Measurements from ENCODE around the gene WHRN.

The WHRN gene

GRCh38 chr9:114460513-114461199, 44.6 kb downstream of the WHRN start:
- no peaks in the 10 kb centered on the region for H3K27me3 ChIP-seq (ENCODE audit: control insufficient read depth, insufficient read depth, low read length)
- no peaks in the 10 kb centered on the region for H3K79me2 ChIP-seq
- no peak overlapping the region for H3K4me2 ChIP-seq (ENCODE audit: low read length)
- no peaks in the 10 kb centered on the region for H3K4me1 ChIP-seq
- H2AFZ ChIP-seq: no peak overlapping the region
- no peak overlapping the region for H3K27ac ChIP-seq
- no peak overlapping the region for H3K9ac ChIP-seq
- no peaks in the 10 kb centered on the region for H3K9me3 ChIP-seq (ENCODE audit: control insufficient read depth, low read length)
- H3K4me3 ChIP-seq (ENCODE audit: low read depth, low read length): no peak overlapping the region
- no peaks in the 10 kb centered on the region for H3K36me3 ChIP-seq (ENCODE audit: control insufficient read depth, insufficient read depth, low read length)
- no peak for TF ChIP-seq CTCF (IDR thresholded peaks at IDR 0.05)

GRCh38 chr9:114459464-114459863, 45.8 kb downstream of the WHRN start:
- no peaks in the 10 kb centered on the region for H3K27me3 ChIP-seq (ENCODE audit: control insufficient read depth, insufficient read depth, low read length)
- TF ChIP-seq CTCF (IDR thresholded peaks at IDR 0.05): no peak
- no peak overlapping the region for H3K9ac ChIP-seq
- H3K27ac ChIP-seq: no peak overlapping the region
- no peaks in the 10 kb centered on the region for H3K79me2 ChIP-seq
- H3K4me3 ChIP-seq (ENCODE audit: low read depth, low read length): no peak overlapping the region
- no peaks in the 10 kb centered on the region for H3K9me3 ChIP-seq (ENCODE audit: control insufficient read depth, low read length)
- H3K36me3 ChIP-seq (ENCODE audit: control insufficient read depth, insufficient read depth, low read length): no peaks in the 10 kb centered on the region
- no peak overlapping the region for H3K4me2 ChIP-seq (ENCODE audit: low read length)
- no peak overlapping the region for H2AFZ ChIP-seq
- no peaks in the 10 kb centered on the region for H3K4me1 ChIP-seq

- Histone ChIP-seq H3K27me3 (ENCODE audit: control insufficient read depth, insufficient read depth, low read length) (no peaks in the 10 kb centered on the region), H2AFZ (no peak overlapping the region), H3K36me3 (ENCODE audit: control insufficient read depth, insufficient read depth, low read length) (no peaks in the 10 kb centered on the region), H3K4me3 (ENCODE audit: low read depth, low read length) (no peak overlapping the region), H3K9me3 (ENCODE audit: control insufficient read depth, low read length) (no peaks in the 10 kb centered on the region), H3K79me2 (no peaks in the 10 kb centered on the region), H3K4me1 (peaks cover 3% of the 10 kb centered on the region), H3K4me2 (ENCODE audit: low read length) (no peak overlapping the region), H3K9ac (no peak overlapping the region), H3K27ac (no peak overlapping the region)
- no peak for TF ChIP-seq CTCF (IDR thresholded peaks at IDR 0.05)
These were observed 48.3 kb downstream of the WHRN start for GRCh38 chr9:114456929-114457328.

GRCh38 chr9:114454652-114455051, 50.6 kb downstream of the WHRN start:
- TF ChIP-seq CTCF (IDR thresholded peaks at IDR 0.05): no peak
- no peaks in the 10 kb centered on the region for H3K27me3 ChIP-seq (ENCODE audit: control insufficient read depth, insufficient read depth, low read length)

More at GRCh38 chr9:114454652-114455051, 50.6 kb downstream of the WHRN start:
- H3K79me2 ChIP-seq: no peaks in the 10 kb centered on the region
- H3K9ac ChIP-seq: no peak overlapping the region
- H2AFZ ChIP-seq: no peak overlapping the region
- H3K36me3 ChIP-seq (ENCODE audit: control insufficient read depth, insufficient read depth, low read length): no peaks in the 10 kb centered on the region
- no peak overlapping the region for H3K27ac ChIP-seq
- H3K4me1 ChIP-seq: peaks cover 3% of the 10 kb centered on the region
- H3K4me2 ChIP-seq (ENCODE audit: low read length): no peak overlapping the region
- no peaks in the 10 kb centered on the region for H3K9me3 ChIP-seq (ENCODE audit: control insufficient read depth, low read length)
- no peak overlapping the region for H3K4me3 ChIP-seq (ENCODE audit: low read depth, low read length)

All from parathyroid adenoma (tissue), 2 donors.